ENCODE data around the gene UGT1A1. TPM values are rescaled to one million over a fixed set of nuclear protein-coding genes. Genes with fewer than 3 reads are reported as not detected.
"Not testable (repeated sequence)": the region's sequence is repeated elsewhere in the genome, so short reads cannot be mapped to it uniquely, and the experiment has no call there.

Gene UGT1A1
- polyA plus RNA-seq, 2 of the 4 experiments (the other 2 are of a cell fraction) = 1.9 TPM

- FAIRE-seq; H3K4me3 ChIP-seq; DNase-seq (ENCODE audit: low read depth in 1 of 2, low spot score in 1 of 2); POLR2A ChIA-PET; H3K4me1 ChIP-seq; H3K4me2 ChIP-seq: not testable (repeated sequence)
- 0 out of 6 replicates have a peak, but pooled peaks of 1 of the 2 experiments have one; percentile 29 for ATAC-seq
- 86% methylated on average over 14 of the region's 14 CpGs for WGBS (ENCODE audit: missing lambda C conversion rate)
- CTCF ChIA-PET = interaction anchor here (0.7 to 1.4 kb wide), 5 partner anchors 11 to 96 kb away, joined by 3 to 4 read pairs (median 3); no protein-coding TSS in a partner anchor
- H3K9me3 ChIP-seq = peaks cover 48% of the 10 kb centered on the region
- H3K27ac ChIP-seq = peak overlapping the region; percentile 46 to 69; a peak in 5 of 6 replicates
Measured at GRCh38 chr2:233736868-233737653, 23.0 kb upstream of the UGT1A1 start.

- ATAC-seq (no peak), FAIRE-seq (no peak), DNase-seq (ENCODE audit: low read depth in 1 of 2, low spot score in 1 of 2) (no peak)
- TF ChIP-seq TP53 (CRISPR knock-in tag; IDR thresholded peaks at IDR 0.05) (no peak), HMGXB4 (CRISPR knock-in tag; IDR thresholded peaks at IDR 0.05; ENCODE audit: borderline replicate concordance) (no peak), CTCF (IDR thresholded peaks at IDR 0.05) (no peak), PHF8 (IDR thresholded peaks at IDR 0.05; ENCODE audit: borderline replicate concordance, low read depth) (no peak), FOXS1 (CRISPR knock-in tag; IDR thresholded peaks at IDR 0.05) (no peak), POLR2A (IDR thresholded peaks at IDR 0.05; ENCODE audit: low read length) (no peak), FOSB (CRISPR knock-in tag; IDR thresholded peaks at IDR 0.05) (no peak), ZC3H11A (IDR thresholded peaks at IDR 0.05) (no peak), ESRRA (IDR thresholded peaks at IDR 0.05; ENCODE audit: borderline replicate concordance, low read length) (no peak)
- 86% methylated on average over 2 of the region's 2 CpGs for WGBS (ENCODE audit: missing lambda C conversion rate)
- peak overlapping the region; percentile 64 to 89; a peak in 5 of 6 replicates for H3K27ac ChIP-seq
- ChIA-PET CTCF (interaction anchor here (1.1 kb wide), 1 partner anchor 19 kb away, joined by 3 read pairs; no protein-coding TSS in a partner anchor), POLR2A (no interaction called here)
- H3K4me2 ChIP-seq = no peak overlapping the region
- peaks cover 64% of the 10 kb centered on the region for H3K9me3 ChIP-seq
- H3K4me1 ChIP-seq = peaks cover 23% of the 10 kb centered on the region
- H3K4me3 ChIP-seq = no peak overlapping the region
Measured at GRCh38 chr2:233740870-233741269, 19.2 kb upstream of the UGT1A1 start.

- WGBS (ENCODE audit: missing lambda C conversion rate) = 94% methylated on average over 38 of the region's 46 CpGs
- peaks cover 59% of the 10 kb centered on the region for H3K9me3 ChIP-seq
- ATAC-seq (no peak), FAIRE-seq (no peak), DNase-seq (ENCODE audit: low read depth in 1 of 2, low spot score in 1 of 2) (no peak)
- ChIA-PET POLR2A (no interaction called here), CTCF (no interaction called here)
- no peak overlapping the region for H3K4me2 ChIP-seq
- peak overlapping the region; percentile 89 to 92 for H3K27ac ChIP-seq
- H3K4me1 ChIP-seq = peaks cover 29% of the 10 kb centered on the region
- no peak overlapping the region for H3K4me3 ChIP-seq
- TF ChIP-seq ZC3H11A (IDR thresholded peaks at IDR 0.05) (no peak), ATOH8 (CRISPR knock-in tag; IDR thresholded peaks at IDR 0.05; ENCODE audit: low read depth) (no peak), USF2 (IDR thresholded peaks at IDR 0.05) (no peak), FOSL2 (IDR thresholded peaks at IDR 0.05) (no peak), FOSL2 (CRISPR knock-in tag; IDR thresholded peaks at IDR 0.05) (no peak), TFCP2L1 (CRISPR knock-in tag; IDR thresholded peaks at IDR 0.05) (no peak), ZFP36 (IDR thresholded peaks at IDR 0.05; ENCODE audit: borderline replicate concordance, partially characterized antibody) (no peak), TP53 (CRISPR knock-in tag; IDR thresholded peaks at IDR 0.05) (no peak), RNF2 (IDR thresholded peaks at IDR 0.05; ENCODE audit: borderline replicate concordance, low read depth) (no peak), HES2 (IDR thresholded peaks at IDR 0.05) (no peak)
Measured at GRCh38 chr2:233743464-233744259, 16.4 kb upstream of the UGT1A1 start.

All from A549 (cell line).